ENCODE data around the gene LRRN2.

DNA sequence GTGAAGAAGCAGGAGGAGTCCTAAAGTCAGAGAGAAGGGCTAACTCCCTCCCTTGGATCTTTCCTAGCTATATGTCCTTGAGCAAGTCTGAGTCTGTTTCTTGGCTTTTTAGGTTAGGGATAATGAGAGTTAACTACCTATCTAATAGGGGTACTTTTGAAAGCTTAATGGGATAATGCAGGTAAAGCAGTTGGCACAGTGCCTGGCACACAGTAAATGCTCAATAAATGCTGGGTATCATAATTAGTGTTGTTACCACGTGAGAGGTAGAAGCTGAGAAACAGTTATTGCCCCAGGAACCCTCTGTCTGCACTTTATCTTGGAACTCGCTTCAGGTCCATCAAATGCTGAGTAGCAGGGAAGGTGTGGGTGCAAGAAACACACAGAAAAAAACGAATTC, 5.5 kb downstream of the LRRN2 start:
- TF ChIP-seq, protein P1, sequence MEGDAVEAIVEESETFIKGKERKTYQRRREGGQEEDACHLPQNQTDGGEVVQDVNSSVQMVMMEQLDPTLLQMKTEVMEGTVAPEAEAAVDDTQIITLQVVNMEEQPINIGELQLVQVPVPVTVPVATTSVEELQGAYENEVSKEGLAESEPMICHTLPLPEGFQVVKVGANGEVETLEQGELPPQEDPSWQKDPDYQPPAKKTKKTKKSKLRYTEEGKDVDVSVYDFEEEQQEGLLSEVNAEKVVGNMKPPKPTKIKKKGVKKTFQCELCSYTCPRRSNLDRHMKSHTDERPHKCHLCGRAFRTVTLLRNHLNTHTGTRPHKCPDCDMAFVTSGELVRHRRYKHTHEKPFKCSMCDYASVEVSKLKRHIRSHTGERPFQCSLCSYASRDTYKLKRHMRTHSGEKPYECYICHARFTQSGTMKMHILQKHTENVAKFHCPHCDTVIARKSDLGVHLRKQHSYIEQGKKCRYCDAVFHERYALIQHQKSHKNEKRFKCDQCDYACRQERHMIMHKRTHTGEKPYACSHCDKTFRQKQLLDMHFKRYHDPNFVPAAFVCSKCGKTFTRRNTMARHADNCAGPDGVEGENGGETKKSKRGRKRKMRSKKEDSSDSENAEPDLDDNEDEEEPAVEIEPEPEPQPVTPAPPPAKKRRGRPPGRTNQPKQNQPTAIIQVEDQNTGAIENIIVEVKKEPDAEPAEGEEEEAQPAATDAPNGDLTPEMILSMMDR (IDR thresholded peaks at IDR 0.05): no peak
- no peak for TF ChIP-seq POLR2A (IDR thresholded peaks at IDR 0.05)
